MM.1S (cell line): ENCODE data around the gene TAP1.

Experiments used
- DNase-seq: peaks from one replicate; pipeline ENCODE4 v3.0.0-alpha.2; 2015
- H2AFZ ChIP-seq: fragments of 300-600 bp; sonication (generic); 2 replicates; pipeline ENCODE4 v1.6.0; 2016; ENCODE audit warnings: antibody characterized with exemption, low read length
- H3F3A ChIP-seq: fragments of 300-600 bp; sonication (generic); 2 replicates; pipeline ENCODE4 v1.6.1; 2016; ENCODE audit warnings: mild to moderate bottlenecking, antibody characterized with exemption, low read length, moderate library complexity, mixed read lengths; ENCODE audit not compliant: insufficient read depth
- H3K27ac ChIP-seq: fragments of 300-600 bp; sonication (generic); 2 replicates; pipeline ENCODE4 v1.5.1; 2016; ENCODE audit warnings: mild to moderate bottlenecking, low read length
- H3K27me3 ChIP-seq: fragments of 300-600 bp; sonication (generic); replicated peaks from 2 replicates; pipeline ENCODE4 v1.6.0; 2016; ENCODE audit warnings: low read length; ENCODE audit not compliant: insufficient read depth
- H3K36me3 ChIP-seq: fragments of 300-600 bp; sonication (generic); replicated peaks from 2 replicates; pipeline ENCODE4 v1.6.1; 2016; ENCODE audit warnings: mild to moderate bottlenecking, low read length, mixed read lengths; ENCODE audit not compliant: insufficient read depth
- H3K4me1 ChIP-seq: fragments of 300-600 bp; sonication (generic); 2 replicates; pipeline ENCODE4 v1.6.1; 2016; ENCODE audit warnings: low read length, mixed read lengths
- H3K4me2 ChIP-seq: fragments of 300-600 bp; sonication (generic); 2 replicates; pipeline ENCODE4 v1.6.0; 2016; ENCODE audit warnings: low read depth, low read length
- H3K4me3 ChIP-seq: fragments of 300-600 bp; sonication (generic); 2 replicates; pipeline ENCODE4 v1.5.1; 2016; ENCODE audit warnings: low read length, mixed read lengths
- H3K79me2 ChIP-seq: fragments of 300-600 bp; sonication (generic); 2 replicates; pipeline ENCODE4 v1.6.1; 2016; ENCODE audit warnings: mixed run types, low read length, mixed read lengths
- H3K9ac ChIP-seq: fragments of 300-600 bp; sonication (generic); 2 replicates; pipeline ENCODE4 v1.6.1; 2016; ENCODE audit warnings: low read length, mixed read lengths
- H3K9me2 ChIP-seq: fragments of 300-600 bp; sonication (generic); replicated peaks from 2 replicates; pipeline ENCODE4 v1.6.1; 2016; ENCODE audit warnings: mild to moderate bottlenecking, low read length, mixed read lengths; ENCODE audit not compliant: insufficient read depth
- H3K9me3 ChIP-seq: fragments of 300-600 bp; sonication (generic); replicated peaks from 2 replicates; pipeline ENCODE4 v1.6.1; 2016; ENCODE audit warnings: mild to moderate bottlenecking, low read length, mixed read lengths; ENCODE audit not compliant: insufficient read depth
- H4K20me1 ChIP-seq: fragments of 300-600 bp; sonication (generic); 2 replicates; pipeline ENCODE4 v1.6.1; 2016; ENCODE audit warnings: mild to moderate bottlenecking, low read length, moderate library complexity, mixed read lengths; ENCODE audit not compliant: insufficient read depth
- CTCF ChIP-seq: fragments of 300-600 bp; sonication (generic); IDR thresholded peaks from 2 replicates; pipeline ENCODE4 v1.5.1; 2016; ENCODE audit warnings: antibody characterized with exemption, low read length, mixed read lengths
- EZH2 ChIP-seq: fragments of 300-600 bp; sonication (generic); optimal IDR thresholded peaks from 2 replicates; pipeline ENCODE3; 2017; ENCODE audit warnings: low read depth, mild to moderate bottlenecking, antibody characterized with exemption, low read length, mixed read lengths
- EZH2phosphoT487 ChIP-seq: fragments of 300-600 bp; sonication (generic); IDR thresholded peaks from 2 replicates; pipeline ENCODE4 v1.6.1; 2018; ENCODE audit warnings: antibody characterized with exemption, low read length

TAP1 gene

GRCh38 chr6:32858194-32858593 is 4.7 kb upstream of the TAP1 start:
- Histone ChIP-seq H3K4me3 (no peak overlapping the region), H3K9me3 (no peaks in the 10 kb centered on the region), H3K9me2 (no peaks in the 10 kb centered on the region), H3K27ac (no peak overlapping the region), H3K36me3 (no peaks in the 10 kb centered on the region), H3K4me1 (peaks cover 16% of the 10 kb centered on the region; the same call in 1 of the 2 replicates), H3K79me2 (peaks cover 24% of the 10 kb centered on the region), H4K20me1 (no peaks in the 10 kb centered on the region), H3K9ac (no peak overlapping the region), H3K4me2 (no peak overlapping the region), H3F3A (peaks cover 3% of the 10 kb centered on the region; the same call in 1 of the 2 replicates), H3K27me3 (no peaks in the 10 kb centered on the region), H2AFZ (no peak overlapping the region)
- no peak for DNase-seq
- no peak for TF ChIP-seq CTCF
- TF ChIP-seq EZH2 = no peak
- no peak for TF ChIP-seq EZH2phosphoT487

GRCh38 chr6:32857156-32857891 is 3.8 kb upstream of the TAP1 start:
- Histone ChIP-seq H3K79me2 (peaks cover 32% of the 10 kb centered on the region), H2AFZ (no peak overlapping the region), H3K9me2 (no peaks in the 10 kb centered on the region), H3K9me3 (no peaks in the 10 kb centered on the region), H4K20me1 (no peaks in the 10 kb centered on the region), H3K4me3 (no peak overlapping the region), H3K9ac (no peak overlapping the region), H3K36me3 (no peaks in the 10 kb centered on the region), H3F3A (peaks cover 8% of the 10 kb centered on the region; the same call in 1 of the 2 replicates), H3K27ac (no peak overlapping the region), H3K27me3 (no peaks in the 10 kb centered on the region), H3K4me2 (no peak overlapping the region), H3K4me1 (peaks cover 17% of the 10 kb centered on the region; the same call in 1 of the 2 replicates)
- TF ChIP-seq EZH2phosphoT487 (no peak), EZH2 (no peak), CTCF (no peak)
- no peak for DNase-seq

GRCh38 chr6:32855467-32856174 is 2.1 kb upstream of the TAP1 start:
- H3K4me1 ChIP-seq = peaks cover 20% of the 10 kb centered on the region; the same call in 1 of the 2 replicates
- H3K36me3 ChIP-seq = peaks cover 7% of the 10 kb centered on the region; the same call in 1 of the 2 replicates
- H3K27ac ChIP-seq = no peak overlapping the region
- DNase-seq = no peak
- no peaks in the 10 kb centered on the region for H4K20me1 ChIP-seq
- peak overlapping the region; percentile 90; the same call in 1 of the 2 replicates for H3K4me3 ChIP-seq
- H3K9me3 ChIP-seq = no peaks in the 10 kb centered on the region
- H3K9me2 ChIP-seq = no peaks in the 10 kb centered on the region
- TF ChIP-seq CTCF (no peak), EZH2phosphoT487 (no peak), EZH2 (no peak)
- H3F3A ChIP-seq = peaks cover 8% of the 10 kb centered on the region; the same call in 1 of the 2 replicates
- H3K9ac ChIP-seq = peak overlapping the region; percentile 86; the same call in 1 of the 2 replicates
- H3K79me2 ChIP-seq = peaks cover 47% of the 10 kb centered on the region
- no peaks in the 10 kb centered on the region for H3K27me3 ChIP-seq
- H2AFZ ChIP-seq = no peak overlapping the region
- H3K4me2 ChIP-seq = peak overlapping the region; percentile 85
